Gastrocnemius medialis (tissue), 4 donors: Measurements from ENCODE around the gene HOXD9.

Experiments used
- POLR2A ChIP-seq, 2 donors: fragments of 450-650 bp; IDR thresholded peaks; one replicate each; pipeline ENCODE4 v1.6.1; 2017; ENCODE audit warnings: antibody characterized with exemption in 2 of 2, mild to moderate bottlenecking in 2 of 2, moderate library complexity in 2 of 2
- TF ChIP-seq, protein P1 (sequence below), 5 experiments: fragments of 450-650 bp in 3 of 5; fragments of 200-600 bp in 2 of 5; sonication (generic) in 2 of 5; IDR thresholded peaks in 4 of 5; conservative IDR thresholded peaks in 1 of 5; 1 replicate in 4 of 5; 2 replicates in 1 of 5; pipeline ENCODE4 v1.5.1; 2016 to 2019; ENCODE audit warnings: antibody characterized with exemption in 5 of 5, mild to moderate bottlenecking in 3 of 5, moderate library complexity in 3 of 5

DNA sequence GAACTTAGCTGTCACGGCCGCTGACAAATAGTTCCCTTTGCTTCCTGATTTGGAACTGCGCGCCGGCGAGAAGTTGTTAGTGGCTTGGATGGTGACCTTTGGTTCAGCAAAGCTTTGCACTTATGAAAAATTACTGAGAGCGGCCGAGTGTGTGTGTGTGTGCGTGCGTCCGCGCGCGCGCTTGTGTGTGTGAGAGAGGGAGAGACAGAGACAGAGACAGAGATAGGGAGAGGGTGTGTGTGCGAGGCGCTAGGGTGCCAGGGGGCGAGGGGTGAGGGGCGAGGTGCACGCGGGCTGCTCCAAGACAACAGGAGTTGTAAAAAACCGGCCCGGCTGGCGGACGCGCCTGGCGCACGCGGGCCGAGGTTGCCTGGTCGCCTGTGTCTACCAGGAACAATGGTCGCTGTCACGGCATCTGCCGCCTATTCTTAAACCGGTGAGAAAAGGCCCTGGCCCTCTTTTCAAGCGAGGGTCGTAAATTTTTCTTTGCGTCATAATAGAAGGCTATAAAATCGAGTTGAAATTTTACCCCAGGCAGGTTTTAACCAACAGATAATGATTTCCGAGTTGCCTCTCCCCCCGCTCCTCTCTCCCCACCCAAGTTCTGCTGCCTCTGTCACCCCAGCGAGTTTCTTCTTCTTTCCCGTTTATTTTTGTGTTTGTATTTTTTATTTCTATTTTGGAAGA lies 35.1 kb downstream of the HOXD9 start:
- TF ChIP-seq POLR2A (IDR thresholded peaks at IDR 0.05): no peak
- TF ChIP-seq, protein P1, sequence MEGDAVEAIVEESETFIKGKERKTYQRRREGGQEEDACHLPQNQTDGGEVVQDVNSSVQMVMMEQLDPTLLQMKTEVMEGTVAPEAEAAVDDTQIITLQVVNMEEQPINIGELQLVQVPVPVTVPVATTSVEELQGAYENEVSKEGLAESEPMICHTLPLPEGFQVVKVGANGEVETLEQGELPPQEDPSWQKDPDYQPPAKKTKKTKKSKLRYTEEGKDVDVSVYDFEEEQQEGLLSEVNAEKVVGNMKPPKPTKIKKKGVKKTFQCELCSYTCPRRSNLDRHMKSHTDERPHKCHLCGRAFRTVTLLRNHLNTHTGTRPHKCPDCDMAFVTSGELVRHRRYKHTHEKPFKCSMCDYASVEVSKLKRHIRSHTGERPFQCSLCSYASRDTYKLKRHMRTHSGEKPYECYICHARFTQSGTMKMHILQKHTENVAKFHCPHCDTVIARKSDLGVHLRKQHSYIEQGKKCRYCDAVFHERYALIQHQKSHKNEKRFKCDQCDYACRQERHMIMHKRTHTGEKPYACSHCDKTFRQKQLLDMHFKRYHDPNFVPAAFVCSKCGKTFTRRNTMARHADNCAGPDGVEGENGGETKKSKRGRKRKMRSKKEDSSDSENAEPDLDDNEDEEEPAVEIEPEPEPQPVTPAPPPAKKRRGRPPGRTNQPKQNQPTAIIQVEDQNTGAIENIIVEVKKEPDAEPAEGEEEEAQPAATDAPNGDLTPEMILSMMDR (IDR thresholded peaks at IDR 0.05 in 4 of 5, conservative IDR thresholded peaks at IDR 0.05 in 1 of 5): no peak
